Upper lobe of left lung (tissue), 6 donors: ENCODE data around the gene KHDC4. TPM values are rescaled to one million over a fixed set of nuclear protein-coding genes. Genes with fewer than 3 reads are reported as not detected.

Experiments used
- ATAC-seq, 2 donors: fragments of 200-7000 bp; cut with Tn5 transposase; one replicate each; pipeline ENCODE4 v1.9.1; 2022; ENCODE audit warnings: mild to moderate bottlenecking in 2 of 2, moderate library complexity in 2 of 2; ENCODE audit not compliant: low FRiP score in 2 of 2
- DNase-seq, 2 donors: peaks; one replicate each; pipeline ENCODE4 v3.0.0-alpha.2; 2019 to 2020
- H3K27ac ChIP-seq, 4 donors: fragments of 200-600 bp; sonication (generic); one replicate each; pipeline ENCODE4 v1.5.1; 2016 to 2019
- H3K27me3 ChIP-seq, 4 donors: fragments of 200-600 bp; sonication (generic); one replicate each; pipeline ENCODE4 v1.5.1; 2017 to 2019
- H3K36me3 ChIP-seq, 4 donors: fragments of 200-600 bp; sonication (generic); one replicate each; pipeline ENCODE4 v1.5.1; 2016 to 2019
- H3K4me1 ChIP-seq, 4 donors: fragments of 200-600 bp; sonication (generic); one replicate each; pipeline ENCODE4 v1.5.1; 2018 to 2019
- H3K4me3 ChIP-seq, 4 donors: fragments of 200-600 bp; sonication (generic); one replicate each; pipeline ENCODE4 v1.5.1; 2017 to 2019; ENCODE audit warnings: mild to moderate bottlenecking in 2 of 4, moderate library complexity in 1 of 4
- H3K9me3 ChIP-seq, 4 donors: fragments of 200-600 bp; sonication (generic); one replicate each; pipeline ENCODE4 v1.5.1; 2018 to 2019
- CTCF ChIP-seq, 6 experiments: fragments of 450-650 bp in 4 of 6; fragments of 200-600 bp in 2 of 6; sonication (generic) in 2 of 6; IDR thresholded peaks; one replicate each; pipeline ENCODE4 v1.5.1; 2016 to 2019; ENCODE audit warnings: antibody characterized with exemption in 6 of 6
- EP300 ChIP-seq, 4 donors: sonication (generic); formaldehyde crosslinking; IDR thresholded peaks; one replicate each; pipeline ENCODE4 v1.5.1; 2017; ENCODE audit warnings: antibody characterized with exemption in 4 of 4, control low read depth in 2 of 4
- POLR2A ChIP-seq, 4 donors: fragments of 450-650 bp; IDR thresholded peaks; one replicate each; pipeline ENCODE4 v1.5.1; 2016 to 2017; ENCODE audit warnings: antibody characterized with exemption in 4 of 4, mild to moderate bottlenecking in 2 of 4
- POLR2AphosphoS5 ChIP-seq, 2 donors: sonication (generic); formaldehyde crosslinking; IDR thresholded peaks; one replicate each; pipeline ENCODE4 v1.5.1; 2017; ENCODE audit warnings: antibody characterized with exemption in 2 of 2
- WGBS, 2 donors: methylation state at CpG; one replicate each; pipeline ENCODE4 v1.1.5; 2017 to 2018; 5-methylcytosine and 5-hydroxymethylcytosine counted together
- total RNA-seq, 6 donors: library from RNA; depleted of rRNA in 4 of 6; stranded (reverse); fragments of >200 nt in 4 of 6; gene quantifications; one replicate each; pipeline versions ENCODE4 v1.1.0 to v1.2.1, GENCODE V29; 2016 to 2021
- donor health status: DM: no; HTN: no; CAD: no; lungs with moderate emphysema.
- donor health status: DM: no; HTN: yes; CAD: no; lungs with severe emphysema.

The KHDC4 gene
- total RNA-seq, 6 donors from 2014 or later: 30.4 to 105 (median 37.6) TPM

GRCh38 chr1:155888481-155888880, 45.7 kb downstream of the KHDC4 start:
- Histone ChIP-seq H3K36me3 (no peaks in the 10 kb centered on the region), H3K27me3 (no peaks in the 10 kb centered on the region), H3K4me3 (no peak overlapping the region), H3K4me1 (peaks cover 9 to 12% (median 11%) of the 10 kb centered on the region in 4 donors), H3K27ac (no peak overlapping the region), H3K9me3 (no peaks in the 10 kb centered on the region)
- ATAC-seq (no peak), DNase-seq (no peak)
- TF ChIP-seq CTCF (IDR thresholded peaks at IDR 0.05) (no peak), POLR2A (IDR thresholded peaks at IDR 0.05) (no peak), POLR2AphosphoS5 (IDR thresholded peaks at IDR 0.05) (no peak), EP300 (IDR thresholded peaks at IDR 0.05) (no peak)
- WGBS, 2 donors: 98% methylated on average over 5 of the region's 5 CpGs

- DNase-seq (no peak), ATAC-seq (no peak)
- H3K4me1 ChIP-seq: no peaks in the 10 kb centered on the region
- TF ChIP-seq POLR2A (IDR thresholded peaks at IDR 0.05) (no peak), EP300 (IDR thresholded peaks at IDR 0.05) (no peak), CTCF (IDR thresholded peaks at IDR 0.05) (no peak), POLR2AphosphoS5 (IDR thresholded peaks at IDR 0.05) (no peak)
- H3K27ac ChIP-seq: no peak overlapping the region
- peaks cover 0 to 17% (median 0%) of the 10 kb centered on the region in 4 donors for H3K36me3 ChIP-seq
- H3K27me3 ChIP-seq: no peaks in the 10 kb centered on the region
- H3K4me3 ChIP-seq: no peak overlapping the region
- no peaks in the 10 kb centered on the region for H3K9me3 ChIP-seq
Measured at GRCh38 chr1:155884982-155885381, 49.2 kb downstream of the KHDC4 start.

- Histone ChIP-seq H3K36me3 (peaks cover 0 to 17% (median 0%) of the 10 kb centered on the region in 4 donors), H3K27me3 (no peaks in the 10 kb centered on the region), H3K27ac (no peak overlapping the region), H3K4me1 (no peaks in the 10 kb centered on the region), H3K4me3 (no peak overlapping the region), H3K9me3 (no peaks in the 10 kb centered on the region)
- WGBS, 2 donors: 79 to 82% methylated on average over 9 of the region's 9 CpGs
- ATAC-seq (no peak), DNase-seq (no peak)
- TF ChIP-seq POLR2AphosphoS5 (IDR thresholded peaks at IDR 0.05): no peak
- no peak for TF ChIP-seq EP300 (IDR thresholded peaks at IDR 0.05)
- no peak for TF ChIP-seq CTCF (IDR thresholded peaks at IDR 0.05)
- TF ChIP-seq POLR2A (IDR thresholded peaks at IDR 0.05): no peak
Measured at GRCh38 chr1:155884031-155884960, 49.9 kb downstream of the KHDC4 start.

- Histone ChIP-seq H3K27ac (no peak overlapping the region), H3K27me3 (no peaks in the 10 kb centered on the region), H3K36me3 (peaks cover 0 to 17% (median 0%) of the 10 kb centered on the region in 4 donors), H3K4me3 (no peak overlapping the region), H3K4me1 (no peaks in the 10 kb centered on the region), H3K9me3 (no peaks in the 10 kb centered on the region)
- TF ChIP-seq POLR2AphosphoS5 (IDR thresholded peaks at IDR 0.05): no peak
- TF ChIP-seq POLR2A (IDR thresholded peaks at IDR 0.05): no peak
- TF ChIP-seq CTCF (IDR thresholded peaks at IDR 0.05): no peak
- no peak for TF ChIP-seq EP300 (IDR thresholded peaks at IDR 0.05)
- ATAC-seq: no peak
- 67 to 78% methylated on average over 2 of the region's 2 CpGs for WGBS, 2 donors
- no peak for DNase-seq
Measured at GRCh38 chr1:155882766-155883165, 51.4 kb downstream of the KHDC4 start.
